Mucosa of rectum (tissue), 2 donors: ENCODE results near the gene CREB3.

Experiments used
- H3K27ac ChIP-seq, 2 donors: one replicate each; pipeline ENCODE4 v1.7.0; 2013; ENCODE audit warnings: inconsistent platforms in 2 of 2, low read depth in 2 of 2, low read length in 2 of 2
- H3K27me3 ChIP-seq, 2 donors: one replicate each; pipeline ENCODE4 v1.7.0; 2013; ENCODE audit warnings: low read length in 2 of 2; ENCODE audit not compliant: control insufficient read depth in 2 of 2, insufficient read depth in 2 of 2
- H3K36me3 ChIP-seq, 2 donors: one replicate each; pipeline ENCODE4 v1.7.0; 2013; ENCODE audit warnings: low read length in 2 of 2; ENCODE audit not compliant: control insufficient read depth in 2 of 2, insufficient read depth in 2 of 2
- H3K4me1 ChIP-seq, 2 donors: one replicate each; pipeline ENCODE4 v1.7.0; 2013; ENCODE audit warnings: low read length in 2 of 2, mild to moderate bottlenecking in 1 of 2; ENCODE audit not compliant: control insufficient read depth in 2 of 2, insufficient read depth in 2 of 2
- H3K4me3 ChIP-seq, 2 donors: one replicate each; pipeline ENCODE4 v1.7.0; 2013; ENCODE audit warnings: low read length in 2 of 2
- H3K9ac ChIP-seq, 2 donors: one replicate each; pipeline ENCODE4 v1.7.0; 2013; ENCODE audit warnings: low read length in 2 of 2, low read depth in 1 of 2, mild to moderate bottlenecking in 1 of 2
- H3K9me3 ChIP-seq, 2 donors: one replicate each; pipeline ENCODE4 v1.7.0; 2013; ENCODE audit warnings: low read length in 2 of 2; ENCODE audit not compliant: control insufficient read depth in 2 of 2
- donor health status: healthy.
- donor health status: Normal muscosa, but diverticular disease.

CREB3 gene

DNA sequence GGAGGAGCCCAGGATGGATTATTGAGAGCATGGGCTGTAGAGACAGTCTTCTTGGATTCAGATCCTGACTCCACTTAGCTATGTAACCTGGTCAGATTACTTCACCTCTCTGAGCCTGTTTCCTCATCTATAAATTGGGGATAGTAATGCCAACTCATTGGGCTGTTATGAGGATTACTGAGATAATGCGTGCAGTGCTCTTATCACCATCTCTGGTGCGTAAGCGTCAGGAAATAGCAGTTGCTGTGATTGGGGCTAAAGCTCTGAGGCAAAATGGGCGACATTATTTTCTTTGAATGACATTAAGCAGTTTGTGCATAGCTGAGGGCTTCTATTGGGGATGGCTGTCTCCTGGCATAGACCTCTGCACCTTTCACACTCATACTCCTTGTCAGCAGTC lies 22.6 kb downstream of the CREB3 start:
- Histone ChIP-seq H3K9me3 (no peaks in the 10 kb centered on the region), H3K27ac (no peak overlapping the region), H3K27me3 (no peaks in the 10 kb centered on the region), H3K4me1 (peaks cover 9 to 22% of the 10 kb centered on the region in 2 donors), H3K36me3 (peaks cover 36% of the 10 kb centered on the region in 2 donors), H3K4me3 (no peak overlapping the region), H3K9ac (no peak overlapping the region)

DNA sequence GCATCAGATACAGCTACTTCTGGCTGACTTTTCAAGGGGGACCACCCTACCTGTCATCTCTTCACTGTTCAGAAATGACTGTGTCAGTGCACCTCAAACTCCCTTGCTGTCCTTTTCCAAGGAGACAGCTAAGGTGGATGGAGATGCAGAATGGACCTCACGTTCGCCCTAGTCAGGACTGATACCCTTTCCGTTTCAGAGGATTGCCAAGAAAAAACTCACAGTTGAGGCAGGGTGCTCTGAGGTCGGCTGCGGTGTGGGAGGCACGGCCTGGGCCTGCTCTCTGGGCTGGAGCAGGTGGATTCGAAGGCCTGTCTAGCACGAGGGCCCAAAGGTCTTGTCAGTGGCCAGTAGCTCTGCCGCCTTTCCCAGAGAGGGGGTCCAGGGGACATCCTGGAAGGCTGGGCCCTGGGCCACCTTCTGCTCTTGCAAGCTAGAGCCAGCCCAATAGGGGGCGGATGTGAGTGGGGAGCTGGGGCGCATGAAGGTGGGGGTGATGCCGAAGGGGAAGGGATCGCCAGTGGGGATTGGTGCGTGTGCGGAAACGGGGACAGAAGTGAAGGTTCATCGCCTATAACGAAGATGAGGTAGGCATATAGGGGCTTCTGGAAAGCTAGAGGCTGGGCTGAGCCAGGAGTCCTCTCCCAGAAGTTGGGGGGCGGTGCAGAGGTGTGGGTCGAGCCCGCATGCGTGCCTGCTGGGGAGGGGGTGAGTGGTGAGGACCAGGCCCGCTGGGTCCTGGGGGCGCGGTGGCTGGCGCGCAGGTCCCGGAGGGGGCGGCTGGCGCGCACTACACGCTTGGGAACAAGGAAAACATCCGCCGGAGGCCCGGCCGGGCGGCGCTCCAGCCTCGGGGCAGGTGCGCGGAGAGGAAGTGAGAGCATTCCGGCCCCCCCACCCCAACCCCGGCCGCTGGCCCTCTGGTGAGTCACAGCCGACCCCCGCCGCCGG lies 24.1 kb downstream of the CREB3 start:
- H3K9me3 ChIP-seq = no peaks in the 10 kb centered on the region
- peaks cover 10 to 19% of the 10 kb centered on the region in 2 donors for H3K4me1 ChIP-seq
- peaks cover 25 to 26% of the 10 kb centered on the region in 2 donors for H3K36me3 ChIP-seq
- peak overlapping the region; percentile 86 to 91 for H3K9ac ChIP-seq
- peak overlapping the region; percentile 86 to 92 for H3K27ac ChIP-seq
- H3K27me3 ChIP-seq = no peaks in the 10 kb centered on the region
- H3K4me3 ChIP-seq = peak overlapping the region; percentile 83 to 86

DNA sequence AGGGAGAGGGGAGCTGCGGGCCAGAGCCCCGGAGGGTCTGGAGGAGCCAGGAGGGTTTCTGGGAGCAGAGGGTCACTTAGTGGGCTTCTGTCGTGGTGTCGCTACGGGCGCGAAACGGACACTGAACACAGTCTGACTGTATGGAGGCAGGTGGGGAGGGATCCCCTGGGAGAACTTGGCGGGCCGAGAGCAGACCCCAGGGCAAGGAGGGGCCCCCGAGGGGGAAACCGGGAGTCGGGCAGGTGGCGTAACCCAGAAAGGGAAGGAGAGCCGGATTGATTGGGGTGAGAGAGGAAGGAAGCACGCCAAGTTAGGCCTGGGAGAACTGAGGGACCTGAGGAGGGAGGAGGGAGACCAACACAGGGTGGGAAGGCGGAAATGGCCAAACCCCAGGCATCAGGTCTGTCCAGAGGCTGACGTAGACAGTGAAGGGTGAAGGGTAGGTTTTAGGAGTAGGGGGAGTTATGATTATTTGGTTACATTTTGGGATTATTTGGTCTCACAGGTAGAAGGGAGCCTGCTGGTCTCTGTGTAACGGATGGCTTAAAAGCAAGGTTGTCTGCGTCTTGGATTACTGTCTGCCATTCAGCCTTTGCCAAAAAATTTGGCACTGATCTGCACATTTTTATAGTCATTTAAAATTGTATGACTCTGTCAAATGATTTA lies 24.9 kb downstream of the CREB3 start:
- no peaks in the 10 kb centered on the region for H3K9me3 ChIP-seq
- peaks cover 10 to 19% of the 10 kb centered on the region in 2 donors for H3K4me1 ChIP-seq
- peaks cover 18% of the 10 kb centered on the region in 2 donors for H3K36me3 ChIP-seq
- H3K27ac ChIP-seq = peak overlapping the region; percentile 86 to 92
- peak overlapping the region; percentile 83 to 86 for H3K4me3 ChIP-seq
- peak overlapping the region; percentile 86 to 91 for H3K9ac ChIP-seq
- no peaks in the 10 kb centered on the region for H3K27me3 ChIP-seq

DNA sequence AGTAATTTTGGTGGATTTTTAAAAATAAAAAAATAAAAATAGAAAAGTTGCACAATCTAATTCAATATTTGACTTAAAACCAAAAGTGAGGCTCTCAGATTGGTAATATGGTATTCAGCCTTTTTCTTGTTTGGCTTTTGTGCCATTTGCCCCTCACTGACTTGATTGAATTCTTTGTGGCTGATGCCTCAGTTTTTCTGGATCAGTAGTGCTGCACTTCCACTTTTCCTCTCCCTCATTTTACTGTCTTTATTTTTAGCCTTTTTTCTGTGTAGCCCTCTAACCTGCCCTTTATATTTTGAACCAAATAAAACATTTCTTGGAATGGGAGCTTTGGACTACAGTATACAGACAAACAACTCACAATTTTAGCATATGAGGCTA lies 25.4 kb downstream of the CREB3 start:
- Histone ChIP-seq H3K27ac (peak overlapping the region; percentile 86 to 92), H3K4me1 (peaks cover 10 to 19% of the 10 kb centered on the region in 2 donors), H3K9ac (peak overlapping the region; percentile 86 to 91), H3K27me3 (no peaks in the 10 kb centered on the region), H3K4me3 (peak overlapping the region; percentile 83 to 86), H3K36me3 (peaks cover 13% of the 10 kb centered on the region in 2 donors), H3K9me3 (no peaks in the 10 kb centered on the region)

- no peak overlapping the region for H3K9ac ChIP-seq
- H3K36me3 ChIP-seq = peaks cover 6% of the 10 kb centered on the region in 2 donors
- no peaks in the 10 kb centered on the region for H3K9me3 ChIP-seq
- no peaks in the 10 kb centered on the region for H3K27me3 ChIP-seq
- no peak overlapping the region for H3K27ac ChIP-seq
- peaks cover 10 to 19% of the 10 kb centered on the region in 2 donors for H3K4me1 ChIP-seq
- no peak overlapping the region for H3K4me3 ChIP-seq
Observed at GRCh38 chr9:35758475-35759050, 26.1 kb downstream of the CREB3 start.

GRCh38 chr9:35759795-35760194 lies 27.3 kb downstream of the CREB3 start:
- H3K9me3 ChIP-seq = no peaks in the 10 kb centered on the region
- H3K4me1 ChIP-seq = peaks cover 10 to 19% of the 10 kb centered on the region in 2 donors
- H3K27me3 ChIP-seq = no peaks in the 10 kb centered on the region

DNA sequence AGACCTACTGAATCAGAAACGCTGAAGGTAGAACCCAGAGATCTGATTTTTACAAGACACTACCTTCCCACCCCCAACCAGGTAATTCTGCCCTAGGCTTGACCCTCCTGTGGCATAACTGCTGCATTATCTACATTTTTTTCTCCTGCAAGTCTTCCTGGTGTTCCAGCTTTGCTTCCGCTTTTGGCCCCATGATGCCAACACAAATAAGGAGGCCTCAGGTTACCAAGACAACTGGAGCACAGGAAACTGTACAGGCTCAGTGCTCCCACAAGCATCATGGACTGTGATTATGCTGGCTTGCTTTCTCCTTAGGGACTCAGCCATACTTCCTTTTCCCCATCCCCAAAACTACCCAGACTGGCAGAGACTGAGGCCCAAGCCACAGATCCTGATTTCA lies 28.2 kb downstream of the CREB3 start:
- H3K4me1 ChIP-seq = peaks cover 10 to 19% of the 10 kb centered on the region in 2 donors
- H3K36me3 ChIP-seq = no peaks in the 10 kb centered on the region
- no peaks in the 10 kb centered on the region for H3K27me3 ChIP-seq
- peak overlapping the region in 1 of 2 donors; percentile 17 for H3K27ac ChIP-seq
- no peaks in the 10 kb centered on the region for H3K9me3 ChIP-seq
- H3K4me3 ChIP-seq = no peak overlapping the region
- H3K9ac ChIP-seq = no peak overlapping the region

More at GRCh38 chr9:35759795-35760194, 27.3 kb downstream of the CREB3 start:
- Histone ChIP-seq H3K4me3 (no peak overlapping the region), H3K36me3 (no peaks in the 10 kb centered on the region), H3K9ac (no peak overlapping the region), H3K27ac (no peak overlapping the region)

GRCh38 chr9:35763181-35763580 lies 30.7 kb downstream of the CREB3 start:
- Histone ChIP-seq H3K4me1 (peaks cover 4 to 10% of the 10 kb centered on the region in 2 donors), H3K36me3 (no peaks in the 10 kb centered on the region), H3K27ac (no peak overlapping the region), H3K9me3 (no peaks in the 10 kb centered on the region), H3K4me3 (no peak overlapping the region), H3K27me3 (no peaks in the 10 kb centered on the region), H3K9ac (no peak overlapping the region)

DNA sequence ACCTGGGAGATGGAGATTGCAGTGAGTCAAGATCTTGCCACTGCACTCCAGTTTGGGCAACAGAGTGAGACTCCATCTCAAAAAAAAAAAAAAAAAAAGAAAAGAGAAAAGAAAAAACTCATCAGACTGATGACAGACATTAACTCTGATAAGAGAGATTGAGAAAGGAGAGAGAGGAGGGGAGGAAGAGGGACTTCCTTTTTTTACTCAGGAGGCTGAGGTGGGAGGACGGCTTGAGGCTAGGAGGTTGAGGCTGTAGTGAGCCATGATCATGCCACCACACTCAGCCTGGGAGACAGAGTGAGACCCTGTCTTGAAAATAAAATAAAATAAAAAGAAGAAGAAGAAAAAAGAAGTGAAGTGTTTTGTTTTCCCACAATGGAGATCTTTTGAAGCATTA lies 31.3 kb downstream of the CREB3 start:
- H3K27ac ChIP-seq = no peak overlapping the region
- no peak overlapping the region for H3K4me3 ChIP-seq

DNA sequence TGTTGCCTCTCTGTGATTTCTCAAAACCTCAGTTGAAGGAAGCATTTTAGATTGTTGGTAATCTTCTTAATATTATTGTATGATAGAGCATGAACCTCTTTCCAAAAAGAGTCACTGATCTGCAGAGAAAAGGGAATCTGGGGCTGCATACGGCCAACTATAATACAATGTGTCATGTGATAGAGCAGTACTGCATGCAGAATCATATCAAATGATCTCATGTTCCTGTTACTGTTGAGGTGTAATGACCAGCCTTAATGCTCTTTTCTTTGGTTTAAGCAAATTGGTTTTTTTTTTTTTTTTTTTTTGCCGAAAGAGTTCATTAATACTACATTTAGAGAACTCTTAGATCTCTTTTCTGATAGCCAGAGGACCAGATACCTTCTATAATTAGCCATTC lies 34.5 kb downstream of the CREB3 start:
- H3K9me3 ChIP-seq = no peaks in the 10 kb centered on the region
- no peaks in the 10 kb centered on the region for H3K36me3 ChIP-seq
- peaks cover 16 to 17% of the 10 kb centered on the region in 2 donors for H3K4me1 ChIP-seq
- H3K27me3 ChIP-seq = no peaks in the 10 kb centered on the region
- H3K27ac ChIP-seq = no peak overlapping the region
- H3K4me3 ChIP-seq = no peak overlapping the region
- H3K9ac ChIP-seq = no peak overlapping the region

More for the DNA sequence above, 31.3 kb downstream of the CREB3 start:
- H3K4me1 ChIP-seq = peaks cover 4% of the 10 kb centered on the region in 2 donors
- no peaks in the 10 kb centered on the region for H3K36me3 ChIP-seq
- no peaks in the 10 kb centered on the region for H3K9me3 ChIP-seq
- H3K27me3 ChIP-seq = no peaks in the 10 kb centered on the region
- no peak overlapping the region for H3K9ac ChIP-seq
